Hematopoietic multipotent progenitor cell treated with erythropoietin and hydrocortisone succinate and interleukin-3 and kit ligand, for 15 days (in vitro differentiated cells): ENCODE measurements around the gene SDF4.

Source experiments
- DNase-seq: peaks from one replicate; pipeline ENCODE4 v3.0.0-alpha.2; 2015; ENCODE audit warnings: low spot score

Gene SDF4

GRCh38 chr1:1228187-1228586 lies 3.6 kb downstream of the SDF4 start:
- DNase-seq, result no peak

DNA sequence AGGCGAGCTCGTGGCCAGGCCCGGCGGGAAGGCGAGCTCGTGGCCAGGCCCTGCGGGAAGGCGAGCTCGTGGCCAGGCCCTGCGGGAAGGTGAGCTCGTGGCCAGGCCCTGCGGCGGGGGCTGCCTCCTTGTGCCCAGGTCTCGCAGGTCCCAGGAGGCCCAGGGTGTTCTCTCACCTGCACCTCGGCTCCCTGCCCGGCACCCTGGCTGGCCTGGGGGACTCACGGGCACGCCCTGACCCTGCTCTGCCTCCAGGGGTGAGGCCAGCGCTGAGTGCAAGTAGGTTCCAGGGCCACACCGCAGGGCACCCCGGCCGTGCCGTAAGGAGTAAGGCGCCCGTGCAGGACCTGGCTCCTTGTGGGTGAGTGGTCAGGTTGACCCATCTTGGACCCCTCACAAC lies 4.4 kb downstream of the SDF4 start:
- DNase-seq, result no peak

GRCh38 chr1:1226566-1227362 lies 5.0 kb downstream of the SDF4 start:
- no peak for DNase-seq

DNA sequence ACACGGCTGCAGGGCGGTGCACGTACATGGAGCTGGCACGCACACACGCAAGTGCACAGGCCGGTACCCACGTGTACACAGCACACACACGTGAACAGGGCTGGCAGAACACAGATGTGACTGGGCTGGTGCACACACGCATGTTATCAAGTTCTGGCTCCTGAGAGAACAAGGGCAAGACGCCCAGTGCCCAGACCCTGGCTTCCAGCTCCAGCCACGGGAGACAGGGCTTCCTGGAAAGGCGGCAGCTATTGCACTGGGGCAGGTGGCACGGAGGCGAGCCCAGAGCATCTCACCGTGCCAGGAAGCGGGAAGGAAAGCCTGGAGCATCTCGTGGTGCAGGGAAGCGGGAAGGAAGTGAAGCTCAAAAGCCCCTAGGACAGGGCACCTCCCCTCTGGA lies 5.9 kb downstream of the SDF4 start:
- no peak for DNase-seq

- no peak for DNase-seq
These were observed 6.5 kb downstream of the SDF4 start for GRCh38 chr1:1225238-1225845.

DNA sequence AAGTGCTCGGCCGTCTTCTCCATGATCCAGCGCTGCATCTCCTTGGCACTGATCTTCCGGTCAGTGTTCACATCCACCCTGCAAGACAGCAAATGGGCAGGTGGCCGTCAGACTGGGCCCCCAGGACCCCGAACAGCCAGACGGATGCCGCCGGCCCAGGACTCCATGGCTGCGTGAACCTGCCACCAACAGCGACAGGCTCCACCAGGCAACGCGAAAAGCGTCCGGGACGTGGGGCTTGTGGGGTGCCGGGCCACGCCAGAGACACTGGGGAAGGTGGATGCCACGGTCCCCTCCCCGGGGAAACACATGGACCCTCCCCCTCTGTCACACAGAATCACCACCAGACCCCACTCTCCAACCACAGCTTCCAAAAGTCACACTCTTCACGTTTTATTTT lies 7.9 kb downstream of the SDF4 start:
- DNase-seq, result no peak

DNA sequence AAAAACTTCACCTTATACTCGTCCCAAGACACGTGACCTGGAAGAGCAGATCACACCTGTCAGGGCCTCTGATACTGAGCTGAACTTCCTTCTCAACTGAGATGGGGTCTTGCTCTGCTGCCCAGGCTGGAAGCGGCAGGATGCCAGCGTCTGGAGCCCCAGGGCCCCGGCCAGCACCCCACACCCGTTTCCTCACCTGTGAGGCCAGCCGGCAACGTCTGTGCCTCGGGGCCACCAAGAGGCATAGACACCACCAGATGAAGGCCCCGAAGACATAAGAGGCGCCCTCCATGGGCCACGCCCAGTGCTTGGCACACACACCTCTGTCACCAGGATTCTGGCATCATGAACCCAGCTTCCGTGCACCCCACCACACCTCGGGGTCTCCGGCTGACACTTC lies 8.5 kb downstream of the SDF4 start:
- no peak for DNase-seq

DNA sequence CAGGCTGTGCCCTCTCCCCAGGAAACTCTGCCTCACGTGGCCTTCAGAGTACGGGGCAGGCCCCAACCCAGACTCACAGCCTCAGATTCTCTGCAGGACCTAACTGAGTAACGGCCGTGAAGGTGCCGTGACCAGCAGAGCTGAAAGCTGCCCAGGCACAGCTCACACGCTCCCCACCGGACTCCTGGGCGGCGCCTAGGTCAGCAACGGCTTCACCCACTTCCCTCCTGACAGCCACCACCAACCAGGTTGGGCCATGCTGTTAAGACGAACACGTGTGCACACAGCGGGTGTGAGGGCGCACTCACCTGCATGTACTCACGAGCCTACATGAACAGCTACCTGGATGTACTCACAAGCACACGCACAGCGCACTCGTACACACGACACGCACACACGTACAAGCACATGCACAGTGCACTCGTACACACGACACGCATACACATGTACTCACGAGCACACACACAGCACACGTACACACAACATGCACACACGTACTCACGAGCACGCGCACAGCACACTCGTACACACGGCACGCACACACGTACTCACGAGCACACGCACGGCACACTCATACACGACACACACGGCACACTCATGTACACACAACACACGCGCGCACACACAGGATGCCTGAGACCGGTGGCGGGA lies 9.1 kb downstream of the SDF4 start:
- no peak for DNase-seq

DNA sequence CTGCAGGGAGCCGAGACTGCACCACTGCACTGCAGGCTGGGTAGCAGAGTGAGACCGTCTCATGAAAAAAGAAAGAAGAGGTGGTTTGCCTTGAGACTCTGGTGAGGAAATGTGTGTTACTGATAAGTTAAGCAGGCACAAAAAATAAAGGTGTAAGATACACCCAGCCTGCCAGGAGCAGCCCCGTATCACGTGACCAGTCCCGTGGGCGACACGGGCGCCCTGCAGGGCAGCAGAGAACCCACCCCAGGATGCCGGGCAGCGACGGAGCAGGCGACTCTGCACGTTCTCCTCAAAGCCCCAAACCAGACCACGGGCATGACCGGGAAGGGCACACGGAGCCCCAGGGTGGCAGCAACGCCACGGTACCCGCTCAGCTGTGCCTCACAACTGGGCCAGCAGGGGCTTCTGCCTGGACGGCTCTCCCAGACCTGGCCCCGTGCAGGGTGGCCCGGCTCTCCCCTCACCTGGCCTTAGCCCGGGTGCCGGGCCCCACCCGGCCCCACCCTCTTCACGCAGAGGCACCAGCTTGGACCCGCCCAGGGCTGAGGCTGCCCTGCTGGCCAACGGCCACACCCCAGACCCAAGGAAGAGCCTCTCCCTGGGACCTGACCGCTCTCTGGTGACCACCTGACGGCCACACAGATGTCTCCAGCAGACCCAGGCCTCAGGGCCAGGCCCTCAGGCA lies 9.8 kb downstream of the SDF4 start:
- DNase-seq, result no peak

- DNase-seq, result no peak
These were observed 11.6 kb downstream of the SDF4 start for GRCh38 chr1:1220197-1220596.

DNA sequence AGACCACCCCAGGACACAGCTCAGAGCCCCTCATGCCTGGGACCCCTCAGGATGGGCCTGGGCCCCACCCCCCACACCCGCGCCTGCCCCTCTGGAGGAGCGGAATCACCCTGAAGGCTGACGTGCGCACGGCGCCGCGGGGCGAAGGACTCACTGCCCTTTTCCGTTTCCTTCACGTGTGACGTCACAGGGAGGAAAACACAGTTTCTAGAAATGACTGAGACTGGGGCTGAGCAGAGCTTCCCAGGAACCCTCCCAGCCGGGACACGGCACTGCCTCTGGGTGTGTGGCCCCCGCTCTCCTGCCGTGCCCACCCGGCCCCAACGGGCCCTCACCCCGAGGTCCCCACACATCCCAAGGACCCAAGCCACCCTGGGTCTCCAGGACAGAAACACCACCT lies 12.5 kb downstream of the SDF4 start:
- DNase-seq, result no peak

- DNase-seq, result no peak
These were observed 13.1 kb downstream of the SDF4 start for GRCh38 chr1:1218524-1219200.

- DNase-seq, result no peak
These were observed 13.9 kb downstream of the SDF4 start for GRCh38 chr1:1217621-1218523.

DNA sequence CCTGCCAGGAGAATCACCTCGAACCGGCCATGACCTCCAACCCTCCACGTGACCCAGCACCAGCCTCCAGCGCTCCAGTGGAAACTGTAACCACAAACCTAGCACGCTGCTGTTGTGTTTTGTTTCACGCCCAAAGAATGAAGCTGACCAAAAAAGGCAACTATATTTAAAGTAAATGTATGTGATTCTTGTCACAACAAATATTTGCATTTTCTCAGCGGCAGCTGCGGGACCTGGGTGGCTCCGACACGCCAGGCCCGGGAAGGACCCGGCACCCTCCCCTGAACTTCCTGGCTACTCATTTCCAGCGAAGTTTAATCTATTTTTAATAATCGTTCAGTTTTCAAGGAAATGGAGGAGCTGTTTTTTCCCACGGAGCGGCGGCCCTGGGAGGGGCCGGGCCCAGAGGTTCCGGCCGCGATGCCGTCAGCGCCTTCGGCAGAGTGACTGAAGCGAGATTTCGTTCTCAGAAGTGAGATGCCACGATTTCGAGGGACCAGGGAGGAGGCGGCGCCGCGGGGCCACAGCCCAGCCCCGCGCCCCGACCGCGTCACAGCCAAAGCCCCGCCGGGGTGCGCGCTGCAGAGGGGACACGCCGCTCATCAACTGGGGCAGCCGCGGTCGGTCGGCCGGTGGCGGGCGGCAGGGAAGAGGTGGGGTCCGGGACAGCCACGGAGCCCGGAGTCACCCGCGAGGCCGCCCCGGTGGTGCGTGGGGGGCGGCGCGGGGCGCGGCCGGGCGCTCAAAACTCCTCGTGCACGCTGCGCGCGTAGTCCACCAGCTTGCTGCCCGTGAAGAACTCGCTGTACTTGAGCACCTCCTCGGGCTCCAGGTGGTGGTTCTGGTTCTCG lies 14.8 kb downstream of the SDF4 start:
- DNase-seq, result no peak

DNA sequence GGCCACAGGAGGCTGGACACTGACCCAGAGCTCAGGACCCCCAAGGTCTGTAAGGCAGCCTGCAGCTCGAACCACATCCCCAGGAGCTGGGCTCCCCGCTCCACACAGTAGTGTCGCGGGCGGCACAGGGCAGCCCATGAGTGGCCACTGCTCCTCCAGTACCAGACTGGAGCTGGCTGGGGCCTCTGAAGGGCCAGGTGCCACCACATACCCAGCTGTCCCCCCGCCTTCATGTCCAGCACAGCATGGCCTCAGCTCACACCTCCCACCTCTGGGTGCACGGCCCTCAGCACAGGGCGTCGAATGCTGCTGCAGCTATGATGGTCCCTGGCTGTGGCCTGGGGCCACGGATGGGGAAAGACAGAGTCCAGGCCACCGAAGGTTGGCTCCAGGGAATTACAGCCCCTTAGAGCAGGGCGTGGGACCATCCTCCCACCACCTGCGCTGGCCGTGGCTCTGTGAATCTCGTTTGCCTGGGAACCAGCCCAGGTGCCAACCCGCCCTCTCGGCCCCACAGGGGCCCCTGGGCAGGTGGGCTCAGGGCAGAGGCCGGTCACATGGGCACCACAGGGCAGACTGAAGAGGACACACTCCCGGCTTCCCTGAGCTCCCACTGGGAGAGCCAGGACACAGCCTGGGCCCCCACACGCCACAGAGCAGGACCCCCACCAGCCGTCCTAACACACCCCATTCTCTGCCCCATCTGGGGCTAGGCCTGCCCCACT lies 15.8 kb downstream of the SDF4 start:
- DNase-seq, result no peak

GRCh38 chr1:1215080-1215676 lies 16.6 kb downstream of the SDF4 start:
- DNase-seq, result no peak

- no peak for DNase-seq
These were observed 18.2 kb downstream of the SDF4 start, which contains the start of gene TNFRSF4 for GRCh38 chr1:1213345-1214265. TSS of gene TNFRSF4 (minus strand) at chr1:1214153. CDS start at chr1:1214127, 26 bp downstream.
